C4-2B (cell line): ENCODE data around the gene MRPL50.

Experiments used
- ZFX ChIP-seq: fragments of 450-650 bp; IDR thresholded peaks from 2 replicates; pipeline ENCODE4 v1.6.1; 2017
- TF ChIP-seq, protein P1 (sequence below): fragments of 450-650 bp; conservative IDR thresholded peaks from 2 replicates; pipeline ENCODE4 v1.5.1; 2017; ENCODE audit warnings: mild to moderate bottlenecking

DNA sequence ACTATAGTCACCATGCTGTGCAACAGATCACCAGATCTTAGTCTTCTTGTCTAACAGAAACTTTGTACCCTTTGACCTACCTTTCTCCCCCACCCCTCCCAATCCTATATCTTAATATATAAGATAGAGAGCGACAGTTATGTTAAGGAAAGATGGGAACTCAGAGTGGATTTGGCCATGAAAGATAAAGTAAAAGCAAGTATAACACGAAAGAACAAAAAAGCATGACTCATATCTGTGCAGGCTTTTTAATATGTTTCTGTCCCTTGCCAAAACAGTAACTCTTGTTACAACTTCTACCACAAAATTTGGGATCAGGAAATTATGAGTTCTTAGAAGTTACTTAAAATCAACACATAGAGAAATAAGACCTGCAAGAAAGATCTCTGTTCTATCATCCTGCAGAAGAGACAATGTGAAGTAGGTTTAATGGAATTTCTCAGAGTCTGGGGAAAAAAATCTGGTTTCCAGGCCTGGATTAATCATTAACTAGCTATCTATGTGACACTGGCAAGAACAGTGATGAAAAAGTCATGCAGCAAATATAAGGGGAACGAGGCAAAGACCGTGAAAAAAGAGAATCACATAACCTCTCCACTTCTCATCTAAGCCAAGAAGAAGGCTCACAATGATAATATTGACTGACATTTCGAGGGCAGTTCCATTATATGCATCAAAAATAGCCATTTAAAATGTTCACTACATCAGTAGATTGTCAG lies 32.2 kb downstream of the MRPL50 start:
- TF ChIP-seq, protein P1, sequence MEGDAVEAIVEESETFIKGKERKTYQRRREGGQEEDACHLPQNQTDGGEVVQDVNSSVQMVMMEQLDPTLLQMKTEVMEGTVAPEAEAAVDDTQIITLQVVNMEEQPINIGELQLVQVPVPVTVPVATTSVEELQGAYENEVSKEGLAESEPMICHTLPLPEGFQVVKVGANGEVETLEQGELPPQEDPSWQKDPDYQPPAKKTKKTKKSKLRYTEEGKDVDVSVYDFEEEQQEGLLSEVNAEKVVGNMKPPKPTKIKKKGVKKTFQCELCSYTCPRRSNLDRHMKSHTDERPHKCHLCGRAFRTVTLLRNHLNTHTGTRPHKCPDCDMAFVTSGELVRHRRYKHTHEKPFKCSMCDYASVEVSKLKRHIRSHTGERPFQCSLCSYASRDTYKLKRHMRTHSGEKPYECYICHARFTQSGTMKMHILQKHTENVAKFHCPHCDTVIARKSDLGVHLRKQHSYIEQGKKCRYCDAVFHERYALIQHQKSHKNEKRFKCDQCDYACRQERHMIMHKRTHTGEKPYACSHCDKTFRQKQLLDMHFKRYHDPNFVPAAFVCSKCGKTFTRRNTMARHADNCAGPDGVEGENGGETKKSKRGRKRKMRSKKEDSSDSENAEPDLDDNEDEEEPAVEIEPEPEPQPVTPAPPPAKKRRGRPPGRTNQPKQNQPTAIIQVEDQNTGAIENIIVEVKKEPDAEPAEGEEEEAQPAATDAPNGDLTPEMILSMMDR, result no peak
- TF ChIP-seq ZFX, result no peak
